Liver (tissue), 3 donors: ENCODE measurements around the gene PIK3R5.

Experiments used
- FOXA1 ChIP-seq: IDR thresholded peaks from 2 replicates; pipeline ENCODE4 v1.6.1; 2016; ENCODE audit warnings: antibody characterized with exemption
- RAD21 ChIP-seq, 2 donors: IDR thresholded peaks; 2 replicates each; pipeline ENCODE4 v1.6.1; 2016; ENCODE audit warnings: antibody characterized with exemption in 2 of 2, mild to moderate bottlenecking in 2 of 2
- SP1 ChIP-seq: IDR thresholded peaks from 2 replicates; pipeline ENCODE4 v1.6.1; 2018; ENCODE audit warnings: antibody characterized with exemption, mild to moderate bottlenecking
- TF ChIP-seq, protein P1 (sequence below): fragments of 150-350 bp; IDR thresholded peaks from 2 replicates; pipeline ENCODE4 v1.5.1; 2017; ENCODE audit warnings: improper control_type of control experiment, low read depth, low read length; ENCODE audit not compliant: missing input control
- TF ChIP-seq, protein P2 (sequence below): IDR thresholded peaks from 2 replicates; pipeline ENCODE4 v1.6.1; 2016; ENCODE audit warnings: antibody characterized with exemption
- donor health status: healthy.
- donor health status: healthy.

DNA sequence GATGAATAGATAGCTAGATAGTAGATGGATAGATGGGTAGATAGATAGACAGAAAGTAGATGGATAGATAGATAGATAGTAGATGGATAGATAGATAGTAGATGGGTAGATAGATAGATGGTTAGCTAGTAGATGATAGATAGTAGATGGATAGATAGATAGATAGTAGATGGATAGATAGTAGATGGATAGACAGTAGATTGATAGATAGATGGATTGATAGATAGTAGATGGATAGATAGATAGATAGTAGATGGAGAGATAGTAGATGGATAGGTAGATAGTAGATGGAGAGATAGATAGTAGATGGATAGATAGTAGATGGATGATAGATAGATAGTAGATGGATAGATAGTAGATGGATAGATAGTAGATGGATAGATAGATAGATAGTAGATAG lies 40.4 kb downstream of the PIK3R5 start:
- TF ChIP-seq, protein P1, sequence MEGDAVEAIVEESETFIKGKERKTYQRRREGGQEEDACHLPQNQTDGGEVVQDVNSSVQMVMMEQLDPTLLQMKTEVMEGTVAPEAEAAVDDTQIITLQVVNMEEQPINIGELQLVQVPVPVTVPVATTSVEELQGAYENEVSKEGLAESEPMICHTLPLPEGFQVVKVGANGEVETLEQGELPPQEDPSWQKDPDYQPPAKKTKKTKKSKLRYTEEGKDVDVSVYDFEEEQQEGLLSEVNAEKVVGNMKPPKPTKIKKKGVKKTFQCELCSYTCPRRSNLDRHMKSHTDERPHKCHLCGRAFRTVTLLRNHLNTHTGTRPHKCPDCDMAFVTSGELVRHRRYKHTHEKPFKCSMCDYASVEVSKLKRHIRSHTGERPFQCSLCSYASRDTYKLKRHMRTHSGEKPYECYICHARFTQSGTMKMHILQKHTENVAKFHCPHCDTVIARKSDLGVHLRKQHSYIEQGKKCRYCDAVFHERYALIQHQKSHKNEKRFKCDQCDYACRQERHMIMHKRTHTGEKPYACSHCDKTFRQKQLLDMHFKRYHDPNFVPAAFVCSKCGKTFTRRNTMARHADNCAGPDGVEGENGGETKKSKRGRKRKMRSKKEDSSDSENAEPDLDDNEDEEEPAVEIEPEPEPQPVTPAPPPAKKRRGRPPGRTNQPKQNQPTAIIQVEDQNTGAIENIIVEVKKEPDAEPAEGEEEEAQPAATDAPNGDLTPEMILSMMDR, result no peak
- TF ChIP-seq SP1, result no peak
- no peak for TF ChIP-seq FOXA1
- TF ChIP-seq, protein P2, sequence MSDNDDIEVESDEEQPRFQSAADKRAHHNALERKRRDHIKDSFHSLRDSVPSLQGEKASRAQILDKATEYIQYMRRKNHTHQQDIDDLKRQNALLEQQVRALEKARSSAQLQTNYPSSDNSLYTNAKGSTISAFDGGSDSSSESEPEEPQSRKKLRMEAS, result no peak
- TF ChIP-seq RAD21 (IDR thresholded peaks at IDR 0.05), result no peak
